ENCODE measurements around the gene FAM53B.

GRCh38 chr10:124650820-124651401, 93.3 kb downstream of the FAM53B start:
- TF ChIP-seq PATZ1 (CRISPR knock-in tag; IDR thresholded peaks at IDR 0.05; ENCODE audit: borderline replicate concordance) (no peak), TCF4 (CRISPR knock-in tag; IDR thresholded peaks at IDR 0.05; ENCODE audit: borderline replicate concordance) (no peak), ESRRG (CRISPR knock-in tag; IDR thresholded peaks at IDR 0.05) (no peak), ZC3H10 (CRISPR knock-in tag; IDR thresholded peaks at IDR 0.05) (no peak), SNAI2 (CRISPR knock-in tag; IDR thresholded peaks at IDR 0.05) (no peak), ARNTL (CRISPR knock-in tag; IDR thresholded peaks at IDR 0.05; ENCODE audit: borderline replicate concordance, low read depth) (no peak), RARB (CRISPR knock-in tag; IDR thresholded peaks at IDR 0.05) (no peak)
- TF ChIP-seq, protein P1, sequence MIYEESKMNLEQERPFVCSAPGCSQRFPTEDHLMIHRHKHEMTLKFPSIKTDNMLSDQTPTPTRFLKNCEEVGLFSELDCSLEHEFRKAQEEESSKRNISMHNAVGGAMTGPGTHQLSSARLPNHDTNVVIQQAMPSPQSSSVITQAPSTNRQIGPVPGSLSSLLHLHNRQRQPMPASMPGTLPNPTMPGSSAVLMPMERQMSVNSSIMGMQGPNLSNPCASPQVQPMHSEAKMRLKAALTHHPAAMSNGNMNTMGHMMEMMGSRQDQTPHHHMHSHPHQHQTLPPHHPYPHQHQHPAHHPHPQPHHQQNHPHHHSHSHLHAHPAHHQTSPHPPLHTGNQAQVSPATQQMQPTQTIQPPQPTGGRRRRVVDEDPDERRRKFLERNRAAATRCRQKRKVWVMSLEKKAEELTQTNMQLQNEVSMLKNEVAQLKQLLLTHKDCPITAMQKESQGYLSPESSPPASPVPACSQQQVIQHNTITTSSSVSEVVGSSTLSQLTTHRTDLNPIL (CRISPR knock-in tag; IDR thresholded peaks at IDR 0.05; ENCODE audit: low read depth): no peak

All from SK-N-SH treated with all-trans-retinoic acid at 6 μM for 48 hours (cell line).